ENCODE results near the gene ICAM1. TPM values are rescaled to one million over a fixed set of nuclear protein-coding genes. Genes with fewer than 3 reads are reported as not detected.
"Not testable (repeated sequence)": the region's sequence is repeated elsewhere in the genome, so short reads cannot be mapped to it uniquely, and the experiment has no call there.

Gene ICAM1
- total RNA-seq, 1 experiment from 2014 or later = 1.6 TPM

- DNase-seq (ENCODE audit: extremely low read depth, low read depth) = no peak
Measured at GRCh38 chr19:10270180-10270615, 722 bp upstream of the ICAM1 start.

GRCh38 chr19:10271543-10272086 lies 695 bp downstream of the ICAM1 start:
- no peak for DNase-seq (ENCODE audit: extremely low read depth, low read depth)

GRCh38 chr19:10274589-10274988 lies 3.7 kb downstream of the ICAM1 start:
- DNase-seq (ENCODE audit: extremely low read depth, low read depth) = no peak

GRCh38 chr19:10277795-10278589 lies 7.1 kb downstream of the ICAM1 start:
- no peak for DNase-seq (ENCODE audit: extremely low read depth, low read depth)

- no peak for DNase-seq (ENCODE audit: extremely low read depth, low read depth)
Measured at GRCh38 chr19:10278935-10279334, 8.0 kb downstream of the ICAM1 start.

- DNase-seq (ENCODE audit: extremely low read depth, low read depth) = no peak
Measured at GRCh38 chr19:10279737-10280442, 9.0 kb downstream of the ICAM1 start.

- DNase-seq (ENCODE audit: extremely low read depth, low read depth) = not testable (repeated sequence)
Measured at GRCh38 chr19:10282043-10282442, 11.1 kb downstream of the ICAM1 start.

- no peak for DNase-seq (ENCODE audit: extremely low read depth, low read depth)
Measured at GRCh38 chr19:10283301-10284064, 12.6 kb downstream of the ICAM1 start.

- no peak for DNase-seq (ENCODE audit: extremely low read depth, low read depth)
Measured at GRCh38 chr19:10284065-10284959, 13.4 kb downstream of the ICAM1 start.

- no peak for DNase-seq (ENCODE audit: extremely low read depth, low read depth)
Measured at GRCh38 chr19:10284960-10285278, 14.0 kb downstream of the ICAM1 start.

GRCh38 chr19:10285393-10285792 lies 14.5 kb downstream of the ICAM1 start:
- no peak for DNase-seq (ENCODE audit: extremely low read depth, low read depth)

- no peak for DNase-seq (ENCODE audit: extremely low read depth, low read depth)
Measured at GRCh38 chr19:10286803-10287737, 16.1 kb downstream of the ICAM1 start, which contains the start of gene ICAM4. ICAM4 (plus strand) TSS chr19:10286955; CDS start chr19:10287013, 58 bp downstream.

- DNase-seq (ENCODE audit: extremely low read depth, low read depth) = peak; percentile 58
Measured at GRCh38 chr19:10288662-10289166, 17.8 kb downstream of the ICAM1 start.

- peak; percentile 24 for DNase-seq (ENCODE audit: extremely low read depth, low read depth)
Measured at GRCh38 chr19:10289167-10289835, 18.4 kb downstream of the ICAM1 start.

- no peak for DNase-seq (ENCODE audit: extremely low read depth, low read depth)
Measured at GRCh38 chr19:10289836-10290356, 19.0 kb downstream of the ICAM1 start, which contains the start of gene ICAM5. ICAM5 (plus strand) TSS chr19:10289952; CDS start chr19:10290044, 92 bp downstream.

GRCh38 chr19:10290357-10290875 lies 19.5 kb downstream of the ICAM1 start:
- no peak for DNase-seq (ENCODE audit: extremely low read depth, low read depth)

GRCh38 chr19:10290876-10291553 lies 20.1 kb downstream of the ICAM1 start:
- no peak for DNase-seq (ENCODE audit: extremely low read depth, low read depth)

All from NCI-H460 (cell line).